ENCODE results near the gene PPFIA2.

PPFIA2 gene

GRCh38 chr12:81208187-81208911, 550.8 kb downstream of the PPFIA2 start:
- Histone ChIP-seq H3K36me3 (ENCODE audit: insufficient read depth, low read length) (no peaks in the 10 kb centered on the region), H3K27ac (ENCODE audit: low read depth, low read length) (peak overlapping the region; percentile 11; the same call in 1 of the 2 replicates), H3K9me3 (ENCODE audit: insufficient read depth, low read depth, low read length) (no peaks in the 10 kb centered on the region), H3K4me1 (ENCODE audit: insufficient read depth, low read length) (peaks cover 69% of the 10 kb centered on the region), H3K4me3 (ENCODE audit: low read length) (no peak overlapping the region), H3K27me3 (ENCODE audit: insufficient read depth, low read length) (no peaks in the 10 kb centered on the region), H3K9ac (ENCODE audit: low read depth, low read length) (no peak overlapping the region)
- 70% methylated on average over 8 of the region's 9 CpGs for WGBS

Data from HUES64 (cell line).